GM10266 (cell line): ENCODE measurements around the gene TJP1.

Source experiments
- DNase-seq: peaks from one replicate; pipeline ENCODE4 v3.0.0; 2012; ENCODE audit errors: extremely low spot score
- CTCF ChIP-seq: IDR thresholded peaks from 2 replicates; pipeline ENCODE4 v1.5.1; 2012; ENCODE audit warnings: mild to moderate bottlenecking, low read depth; ENCODE audit not compliant: control insufficient read depth, insufficient read depth; ENCODE audit errors: missing control alignments

TJP1 gene

GRCh38 chr15:29656636-29657475, 165.4 kb downstream of the TJP1 start:
- TF ChIP-seq CTCF = no peak
- no peak for DNase-seq

GRCh38 chr15:29652595-29652994, 169.7 kb downstream of the TJP1 start:
- DNase-seq = no peak
- no peak for TF ChIP-seq CTCF

GRCh38 chr15:29651476-29652233, 170.6 kb downstream of the TJP1 start:
- no peak for TF ChIP-seq CTCF

More at GRCh38 chr15:29651476-29652233, 170.6 kb downstream of the TJP1 start:
- no peak for DNase-seq
